C4-2B (cell line): ENCODE data around the gene PARS2.
"Not testable (repeated sequence)": the region's sequence is repeated elsewhere in the genome, so short reads cannot be mapped to it uniquely, and the experiment has no call there.

Source experiments
- H3K27ac ChIP-seq: fragments of 450-650 bp; 2 replicates; pipeline ENCODE4 v1.5.1; 2017
- CTCF ChIP-seq: fragments of 450-650 bp; conservative IDR thresholded peaks from 2 replicates; pipeline ENCODE4 v1.5.1; 2017; ENCODE audit warnings: mild to moderate bottlenecking
- ZFX ChIP-seq: fragments of 450-650 bp; IDR thresholded peaks from 2 replicates; pipeline ENCODE4 v1.6.1; 2017

PARS2 gene

GRCh38 chr1:54781023-54781723 is 16.9 kb upstream of the PARS2 start:
- no peak overlapping the region for H3K27ac ChIP-seq
- no peak for TF ChIP-seq CTCF
- no peak for TF ChIP-seq ZFX

GRCh38 chr1:54777431-54777830 is 13.1 kb upstream of the PARS2 start:
- TF ChIP-seq ZFX (no peak), CTCF (no peak)
- H3K27ac ChIP-seq, result no peak overlapping the region

GRCh38 chr1:54777011-54777410 is 12.7 kb upstream of the PARS2 start:
- TF ChIP-seq CTCF (no peak), ZFX (no peak)
- H3K27ac ChIP-seq, result no peak overlapping the region

- H3K27ac ChIP-seq, result not testable (repeated sequence)
These were observed 11.8 kb upstream of the PARS2 start for GRCh38 chr1:54775828-54776721.

DNA sequence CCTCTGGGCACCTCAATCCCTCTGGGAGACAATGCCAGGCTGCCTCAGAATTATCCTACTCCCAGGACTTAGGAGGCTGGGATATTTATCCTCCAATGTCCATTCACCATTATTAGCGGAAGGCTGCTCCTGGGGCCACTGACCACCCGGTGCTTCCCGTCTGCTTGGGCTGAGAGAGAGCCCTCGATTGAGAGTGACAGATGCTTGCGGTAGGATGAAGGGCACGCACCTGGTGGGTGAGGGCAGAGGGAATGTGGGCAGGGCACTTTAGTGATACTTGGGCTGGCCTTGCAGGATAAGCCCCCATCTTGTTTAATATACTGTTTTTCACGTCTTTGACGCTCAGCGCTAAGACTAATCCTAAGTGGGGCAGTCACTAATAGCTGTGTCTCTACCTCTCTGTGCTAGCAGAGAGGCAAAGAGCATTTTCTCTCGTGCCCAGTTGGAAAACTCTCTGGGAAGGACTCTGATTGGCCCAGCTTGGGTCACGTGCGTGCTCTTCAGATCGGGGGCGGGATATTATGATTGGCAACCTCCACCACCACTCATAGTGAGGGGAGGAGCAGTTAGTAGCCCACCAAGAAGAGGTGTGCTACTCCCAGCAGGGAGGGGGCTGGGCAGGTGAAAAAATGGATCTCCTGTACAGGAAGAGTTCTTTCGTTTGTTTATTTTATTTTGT is 10.6 kb upstream of the PARS2 start:
- H3K27ac ChIP-seq, result no peak overlapping the region
- TF ChIP-seq CTCF, result no peak
- TF ChIP-seq ZFX, result no peak

- no peak overlapping the region for H3K27ac ChIP-seq
- TF ChIP-seq CTCF (no peak), ZFX (no peak)
These were observed 8.6 kb upstream of the PARS2 start for GRCh38 chr1:54772951-54773350.

- no peak; the same call in 1 of the 2 replicates for TF ChIP-seq CTCF
- no peak for TF ChIP-seq ZFX
- no peak overlapping the region for H3K27ac ChIP-seq
These were observed 3.8 kb upstream of the PARS2 start for GRCh38 chr1:54768093-54768492.
